ENCODE measurements around the gene MIER1.
"Not testable (repeated sequence)": the region's sequence is repeated elsewhere in the genome, so short reads cannot be mapped to it uniquely, and the experiment has no call there.

- not testable (repeated sequence) for TF ChIP-seq ZNF274 (IDR thresholded peaks at IDR 0.05; ENCODE audit: low read depth, low read length); YY1 (IDR thresholded peaks at IDR 0.05; ENCODE audit: insufficient read depth, insufficient read length)
Observed at GRCh38 chr1:66966188-66966873, 41.5 kb downstream of the MIER1 start.

All from NT2/D1 (cell line).